Measurements from ENCODE around the gene NCAM1.

Gene NCAM1

DNA sequence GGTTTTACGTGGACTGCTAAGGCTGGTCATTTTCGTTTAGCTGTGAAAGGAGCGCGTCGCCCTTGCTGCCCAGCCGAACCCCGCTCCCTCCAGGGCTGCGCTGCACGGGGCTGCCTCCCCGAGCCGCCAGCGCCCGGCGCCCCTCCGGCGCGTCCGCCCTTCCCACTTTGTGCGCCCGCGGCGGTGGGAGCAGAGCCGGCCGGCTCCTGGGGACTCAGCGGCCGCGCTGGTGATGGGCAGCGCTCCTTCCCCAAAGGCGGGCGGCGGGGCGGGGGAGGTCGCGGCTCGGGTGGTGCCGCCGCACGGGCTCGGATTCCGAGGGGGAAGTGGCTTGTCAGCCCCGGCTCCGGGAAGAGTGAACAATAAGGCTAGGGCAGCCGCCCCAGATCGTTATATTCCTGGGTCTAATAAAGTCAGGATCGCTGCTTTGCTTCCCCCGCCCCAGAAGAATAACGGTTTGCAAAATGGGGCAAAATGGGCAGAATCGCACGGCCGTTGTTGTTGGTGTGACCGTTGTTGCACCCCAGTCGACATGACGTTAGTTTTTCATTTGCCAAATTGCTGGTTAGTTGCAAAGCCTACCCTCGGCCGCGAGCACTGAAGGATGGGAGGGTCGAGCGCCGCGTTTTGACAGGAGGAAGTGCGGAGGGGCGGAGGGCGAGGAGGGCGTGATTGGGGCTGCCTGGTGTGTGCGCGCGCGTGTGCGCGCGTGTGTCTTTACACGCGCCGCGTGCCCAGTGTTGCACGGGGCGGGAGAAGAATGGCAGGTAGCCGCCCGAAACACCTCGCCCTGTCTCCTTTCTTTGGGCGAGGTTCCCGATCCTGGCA is 745 bp downstream of the NCAM1 start:
- TF ChIP-seq SUZ12 (IDR thresholded peaks at IDR 0.05; ENCODE audit: extremely low read depth, insufficient read depth, insufficient read length) (no peak), YY1 (IDR thresholded peaks at IDR 0.05; ENCODE audit: insufficient read depth, insufficient read length) (no peak), ZNF274 (IDR thresholded peaks at IDR 0.05; ENCODE audit: low read depth, low read length) (no peak)
- no peak for DNase-seq (ENCODE audit: low read depth, low spot score)
- H3K4me3 ChIP-seq (ENCODE audit: insufficient read length, low read depth), result peak overlapping the region; percentile 54
- H3K9me3 ChIP-seq (ENCODE audit: insufficient read depth, low read length), result no peaks in the 10 kb centered on the region
- H3K27me3 ChIP-seq (ENCODE audit: insufficient read depth, insufficient read length), result peaks cover 38% of the 10 kb centered on the region
- peak overlapping the region; percentile 61 for H3K9ac ChIP-seq (ENCODE audit: insufficient read length, low read depth)
- H3K4me1 ChIP-seq (ENCODE audit: insufficient read depth, insufficient read length), result no peaks in the 10 kb centered on the region
- H3K36me3 ChIP-seq (ENCODE audit: insufficient read depth, insufficient read length, low read length), result no peaks in the 10 kb centered on the region

DNA sequence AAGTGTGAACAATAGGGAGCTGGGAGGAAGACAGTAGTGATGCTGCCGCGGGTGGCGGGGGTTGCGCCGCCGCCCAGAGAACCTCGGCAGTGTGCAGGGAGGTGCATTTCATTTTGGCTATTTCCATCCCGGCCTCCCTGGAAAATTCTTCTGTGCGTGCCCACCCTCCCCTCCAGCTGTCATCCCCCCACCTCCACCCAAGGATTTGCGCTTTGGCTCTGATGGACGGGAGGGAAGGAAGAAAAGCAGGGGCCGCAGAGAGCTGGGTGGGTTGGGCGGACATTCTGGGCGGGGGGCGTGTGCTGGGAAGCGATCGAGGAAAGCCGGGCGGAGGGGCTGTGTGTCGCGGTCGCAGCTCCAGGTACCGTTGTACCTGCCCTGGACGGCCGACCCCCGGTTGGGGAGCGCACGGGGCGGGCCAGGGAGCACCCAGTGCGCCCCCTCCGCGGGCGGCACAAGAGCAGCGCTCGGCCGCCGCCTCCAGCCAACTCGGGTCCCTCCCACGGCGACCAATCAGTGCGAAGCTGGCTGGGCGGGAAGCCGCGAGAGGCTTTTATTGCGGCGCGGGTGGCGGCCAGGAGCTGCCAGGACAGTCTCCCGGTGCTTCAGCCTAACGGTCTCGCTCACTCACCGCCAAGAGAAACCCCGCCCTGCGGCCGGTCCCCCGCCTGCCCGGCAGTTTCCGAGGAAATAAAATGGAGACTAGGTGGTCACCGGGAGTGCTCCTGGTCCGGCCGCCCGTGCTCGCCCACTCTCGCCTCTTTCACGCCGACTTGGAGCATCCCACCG is 1.6 kb downstream of the NCAM1 start:
- Histone ChIP-seq H3K9me3 (ENCODE audit: insufficient read depth, low read length) (no peaks in the 10 kb centered on the region), H3K27me3 (ENCODE audit: insufficient read depth, insufficient read length) (peaks cover 38% of the 10 kb centered on the region), H3K4me1 (ENCODE audit: insufficient read depth, insufficient read length) (no peaks in the 10 kb centered on the region), H3K4me3 (ENCODE audit: insufficient read length, low read depth) (peak overlapping the region; percentile 54), H3K36me3 (ENCODE audit: insufficient read depth, insufficient read length, low read length) (no peaks in the 10 kb centered on the region), H3K9ac (ENCODE audit: insufficient read length, low read depth) (peak overlapping the region; percentile 42)
- no peak for DNase-seq (ENCODE audit: low read depth, low spot score)
- TF ChIP-seq ZNF274 (IDR thresholded peaks at IDR 0.05; ENCODE audit: low read depth, low read length) (no peak), SUZ12 (IDR thresholded peaks at IDR 0.05; ENCODE audit: extremely low read depth, insufficient read depth, insufficient read length) (no peak)

DNA sequence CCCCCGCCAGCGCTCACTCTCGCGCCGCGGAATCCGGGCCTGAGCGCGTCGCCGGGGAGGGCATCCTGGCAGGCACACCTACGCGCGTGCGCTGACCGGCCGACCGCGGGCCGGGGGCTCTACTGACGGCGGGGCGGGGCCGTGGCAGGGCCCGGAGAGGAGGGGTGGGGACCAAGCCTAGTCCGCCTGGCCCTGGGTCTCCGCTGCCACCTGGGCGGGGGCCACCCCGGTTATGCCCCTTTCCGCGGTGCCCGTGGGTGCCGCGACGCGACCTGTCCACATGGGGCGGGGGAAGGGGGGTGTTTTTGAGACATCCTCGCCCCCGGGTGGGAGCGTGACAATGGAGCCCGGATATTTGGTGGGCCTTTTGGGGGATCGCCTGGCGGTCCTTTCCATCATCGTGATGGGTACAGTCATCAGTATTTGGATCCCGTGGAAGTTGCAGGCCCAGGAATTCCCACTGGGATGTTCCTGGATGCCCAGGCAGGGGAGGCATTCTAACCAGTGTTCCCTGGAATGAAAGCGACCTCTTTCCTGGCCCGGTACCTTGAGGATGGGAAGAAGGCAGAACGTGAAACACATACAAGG is 2.2 kb downstream of the NCAM1 start:
- no peaks in the 10 kb centered on the region for H3K4me1 ChIP-seq (ENCODE audit: insufficient read depth, insufficient read length)
- no peaks in the 10 kb centered on the region for H3K9me3 ChIP-seq (ENCODE audit: insufficient read depth, low read length)
- H3K4me3 ChIP-seq (ENCODE audit: insufficient read length, low read depth), result peak overlapping the region; percentile 54
- no peak for DNase-seq (ENCODE audit: low read depth, low spot score)
- TF ChIP-seq ZNF274 (IDR thresholded peaks at IDR 0.05; ENCODE audit: low read depth, low read length) (no peak), SUZ12 (IDR thresholded peaks at IDR 0.05; ENCODE audit: extremely low read depth, insufficient read depth, insufficient read length) (no peak), YY1 (IDR thresholded peaks at IDR 0.05; ENCODE audit: insufficient read depth, insufficient read length) (no peak)
- H3K27me3 ChIP-seq (ENCODE audit: insufficient read depth, insufficient read length), result peaks cover 38% of the 10 kb centered on the region
- H3K36me3 ChIP-seq (ENCODE audit: insufficient read depth, insufficient read length, low read length), result no peaks in the 10 kb centered on the region
- H3K9ac ChIP-seq (ENCODE audit: insufficient read length, low read depth), result peak overlapping the region; percentile 42

DNA sequence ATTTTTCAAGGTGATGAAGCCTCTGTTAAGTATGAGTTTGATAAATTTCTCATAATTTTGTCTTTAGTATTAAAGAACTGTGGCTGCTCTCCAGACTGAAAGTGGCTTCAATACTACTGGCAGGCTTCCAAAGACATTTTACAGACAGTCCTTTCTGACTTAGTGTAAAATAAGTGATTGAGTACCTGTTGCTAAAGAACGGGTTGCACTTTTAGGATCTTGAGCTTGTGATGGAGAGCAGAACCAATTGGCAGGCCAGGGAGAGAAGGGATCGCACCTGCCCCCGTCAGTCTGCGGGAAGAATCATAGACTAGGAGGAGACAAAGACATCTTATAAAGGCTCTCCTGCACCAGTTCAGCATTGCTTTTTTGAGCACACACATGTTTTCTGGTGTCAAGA is 4.4 kb downstream of the NCAM1 start:
- Histone ChIP-seq H3K4me1 (ENCODE audit: insufficient read depth, insufficient read length) (no peaks in the 10 kb centered on the region), H3K9ac (ENCODE audit: insufficient read length, low read depth) (no peak overlapping the region), H3K36me3 (ENCODE audit: insufficient read depth, insufficient read length, low read length) (no peaks in the 10 kb centered on the region), H3K9me3 (ENCODE audit: insufficient read depth, low read length) (no peaks in the 10 kb centered on the region), H3K27me3 (ENCODE audit: insufficient read depth, insufficient read length) (peaks cover 38% of the 10 kb centered on the region), H3K4me3 (ENCODE audit: insufficient read length, low read depth) (no peak overlapping the region)
- DNase-seq (ENCODE audit: low read depth, low spot score), result no peak
- no peak for TF ChIP-seq ZNF274 (IDR thresholded peaks at IDR 0.05; ENCODE audit: low read depth, low read length)
- no peak for TF ChIP-seq SUZ12 (IDR thresholded peaks at IDR 0.05; ENCODE audit: extremely low read depth, insufficient read depth, insufficient read length)
- TF ChIP-seq YY1 (IDR thresholded peaks at IDR 0.05; ENCODE audit: insufficient read depth, insufficient read length), result no peak

DNA sequence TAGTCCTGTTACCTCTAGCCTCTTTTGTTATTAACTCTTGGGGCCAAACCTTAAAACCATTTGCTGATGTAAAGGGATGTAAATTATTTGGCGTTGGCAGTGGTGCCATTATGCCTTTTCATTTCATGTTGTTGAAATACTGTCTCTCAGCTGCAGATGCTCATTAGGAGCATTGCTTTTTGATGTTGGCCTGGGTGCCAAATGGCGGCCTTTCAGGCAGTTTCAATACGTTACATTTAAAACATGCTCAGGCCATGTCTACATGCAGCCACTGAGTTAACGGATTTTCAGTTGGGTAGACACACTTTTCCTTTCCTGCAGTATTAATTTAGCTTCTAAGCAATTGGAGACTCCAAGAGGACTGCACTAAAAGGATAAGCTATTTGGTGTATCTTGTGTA is 5.3 kb downstream of the NCAM1 start:
- Histone ChIP-seq H3K27me3 (ENCODE audit: insufficient read depth, insufficient read length) (peaks cover 32% of the 10 kb centered on the region), H3K9ac (ENCODE audit: insufficient read length, low read depth) (no peak overlapping the region), H3K9me3 (ENCODE audit: insufficient read depth, low read length) (no peaks in the 10 kb centered on the region), H3K36me3 (ENCODE audit: insufficient read depth, insufficient read length, low read length) (no peaks in the 10 kb centered on the region), H3K4me3 (ENCODE audit: insufficient read length, low read depth) (no peak overlapping the region), H3K4me1 (ENCODE audit: insufficient read depth, insufficient read length) (no peaks in the 10 kb centered on the region)
- DNase-seq (ENCODE audit: low read depth, low spot score), result no peak
- TF ChIP-seq SUZ12 (IDR thresholded peaks at IDR 0.05; ENCODE audit: extremely low read depth, insufficient read depth, insufficient read length) (no peak), YY1 (IDR thresholded peaks at IDR 0.05; ENCODE audit: insufficient read depth, insufficient read length) (no peak), ZNF274 (IDR thresholded peaks at IDR 0.05; ENCODE audit: low read depth, low read length) (no peak)

DNA sequence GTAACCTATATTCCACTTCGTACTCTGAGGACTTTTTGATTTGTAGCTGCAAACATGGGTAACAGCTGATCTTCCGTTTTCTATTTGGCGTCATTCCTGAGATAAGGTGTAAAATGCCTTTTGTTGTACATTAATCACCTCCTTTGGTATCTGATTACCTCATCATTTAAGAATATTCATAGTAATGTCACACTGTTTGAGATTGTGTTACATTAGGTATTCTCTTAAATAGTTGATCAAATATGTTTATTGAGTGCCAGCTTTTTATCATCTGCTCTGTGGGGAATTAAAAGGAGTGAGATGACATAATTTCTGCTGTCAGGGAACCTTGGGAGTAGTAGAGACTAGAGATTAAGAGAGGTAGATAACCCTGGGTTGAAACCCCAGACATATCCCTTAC is 5.9 kb downstream of the NCAM1 start:
- no peak for DNase-seq (ENCODE audit: low read depth, low spot score)
- Histone ChIP-seq H3K9me3 (ENCODE audit: insufficient read depth, low read length) (no peaks in the 10 kb centered on the region), H3K27me3 (ENCODE audit: insufficient read depth, insufficient read length) (peaks cover 27% of the 10 kb centered on the region), H3K36me3 (ENCODE audit: insufficient read depth, insufficient read length, low read length) (no peaks in the 10 kb centered on the region), H3K9ac (ENCODE audit: insufficient read length, low read depth) (no peak overlapping the region), H3K4me1 (ENCODE audit: insufficient read depth, insufficient read length) (no peaks in the 10 kb centered on the region), H3K4me3 (ENCODE audit: insufficient read length, low read depth) (no peak overlapping the region)
- no peak for TF ChIP-seq ZNF274 (IDR thresholded peaks at IDR 0.05; ENCODE audit: low read depth, low read length)
- TF ChIP-seq SUZ12 (IDR thresholded peaks at IDR 0.05; ENCODE audit: extremely low read depth, insufficient read depth, insufficient read length), result no peak
- TF ChIP-seq YY1 (IDR thresholded peaks at IDR 0.05; ENCODE audit: insufficient read depth, insufficient read length), result no peak
